Measurements from ENCODE around the gene TOLLIP. TPM values are rescaled to one million over a fixed set of nuclear protein-coding genes. Genes with fewer than 3 reads are reported as not detected.

The TOLLIP gene
- total and polyA plus RNA-seq, 2 of the 8 experiments (the other 6 are each of a cell fraction or from before 2014, with no cell fraction given): 23.7 to 34.7 TPM

DNA sequence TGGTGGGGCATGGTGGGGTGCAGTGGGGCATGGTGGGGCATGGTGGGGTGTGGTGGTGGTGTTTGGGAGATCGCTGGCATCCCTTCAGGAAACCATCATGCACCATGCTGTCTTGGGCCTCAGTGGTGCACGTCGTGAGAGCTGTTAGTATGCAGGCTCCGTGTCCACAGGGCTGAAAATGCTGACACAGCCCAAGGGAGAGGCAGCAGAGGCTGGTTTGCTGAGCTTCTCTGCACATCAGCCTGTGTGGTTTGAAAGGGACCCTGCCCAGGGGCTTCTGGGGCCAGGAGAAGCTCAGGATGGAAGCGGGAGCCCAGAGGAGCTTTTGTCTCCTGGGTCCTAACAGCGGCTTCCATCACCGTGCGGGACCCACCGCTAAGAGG, 56.3 kb downstream of the TOLLIP start:
- no peaks in the 10 kb centered on the region for H3K79me2 ChIP-seq (ENCODE audit: control insufficient read depth in 1 of 2, insufficient read depth in 2 of 2, low read length in 2 of 2)
- H3K27ac ChIP-seq (ENCODE audit: low read depth, low read length): no peak overlapping the region
- no peak overlapping the region for H3K18ac ChIP-seq (ENCODE audit: extremely low read depth, low read length)
- no peak overlapping the region for H3K14ac ChIP-seq (ENCODE audit: insufficient read length)
- 95% methylated on average over 8 of the region's 9 CpGs; no CpG with 5 or more reads in 1 of the 2 experiments for WGBS, 2 experiments (ENCODE audit: extremely low coverage in 1 of 2, insufficient coverage in 1 of 2, insufficient read length in 1 of 2, insufficient replicate concordance in 2 of 2, low coverage in 1 of 2, low lambda C conversion rate in 2 of 2, missing lambda C conversion rate in 1 of 2)
- H3K4me2 ChIP-seq (ENCODE audit: insufficient read depth in 1 of 2, low read depth in 2 of 2, low read length in 2 of 2): no peak overlapping the region
- H3K56ac ChIP-seq (replicated peaks; ENCODE audit: insufficient read length, low read depth, low read length): no peak overlapping the region
- no peaks in the 10 kb centered on the region for H3K23me2 ChIP-seq (ENCODE audit: low read depth, low read length)
- no peak overlapping the region for H4K5ac ChIP-seq (ENCODE audit: insufficient read length, low read depth, low read length)
- DNase-seq (ENCODE audit: low read depth in 1 of 2, low spot score in 2 of 2): no peak
- no peak overlapping the region for H2AFZ ChIP-seq (ENCODE audit: low read length)
- no peak overlapping the region for H2BK120ac ChIP-seq (replicated peaks; ENCODE audit: low read depth, low read length)
- H3K9me3 ChIP-seq (ENCODE audit: insufficient read depth in 2 of 2, low read depth in 1 of 2, low read length in 1 of 2): peaks cover 20 to 60% of the 10 kb centered on the region in 2 experiments
- no peak overlapping the region; a peak in 1 of 7 replicates for H3K9ac ChIP-seq (replicated peaks in 1 of 4; ENCODE audit: extremely low read depth in 1 of 4, low read depth in 3 of 4, low read length in 3 of 4)
- H2BK15ac ChIP-seq (ENCODE audit: low read length): no peak overlapping the region
- H3K23ac ChIP-seq (ENCODE audit: insufficient read length): no peak overlapping the region
- H3K4ac ChIP-seq (replicated peaks; ENCODE audit: insufficient read length, low read depth, low read length): no peak overlapping the region
- no peak overlapping the region for H2BK20ac ChIP-seq (ENCODE audit: low read length)
- H3K79me1 ChIP-seq (ENCODE audit: low read depth, low read length): no peaks in the 10 kb centered on the region
- H3K27me3 ChIP-seq (replicated peaks in 1 of 4; ENCODE audit: control insufficient read depth in 3 of 4, extremely low read depth in 1 of 4, insufficient read depth in 3 of 4, low read length in 3 of 4): no peaks in the 10 kb centered on the region
- ChIA-PET CTCF (ENCODE audit: partially characterized antibody) (no interaction called here), POLR2A (ENCODE audit: partially characterized antibody) (no interaction called here)
- H4K8ac ChIP-seq (ENCODE audit: extremely low read depth, insufficient read depth, low read length): no peak overlapping the region
- H3K36me3 ChIP-seq (ENCODE audit: control insufficient read depth in 2 of 4, insufficient read depth in 4 of 4, low read length in 3 of 4): no peaks in the 10 kb centered on the region
- no peak overlapping the region for H4K91ac ChIP-seq (replicated peaks; ENCODE audit: insufficient read length, low read length)
- H2BK12ac ChIP-seq (ENCODE audit: low read depth, low read length): no peak overlapping the region
- no peaks in the 10 kb centered on the region for H4K20me1 ChIP-seq (replicated peaks in 1 of 2; ENCODE audit: control insufficient read depth in 1 of 2, insufficient read depth in 2 of 2, low read length in 2 of 2)
- FAIRE-seq: no peak
- H2BK5ac ChIP-seq (ENCODE audit: low read depth, low read length): no peak overlapping the region
- no peak overlapping the region for H3K4me3 ChIP-seq (ENCODE audit: extremely low read depth in 1 of 4, insufficient read depth in 2 of 4, low read depth in 3 of 4, low read length in 4 of 4)
- H3K4me1 ChIP-seq (replicated peaks in 1 of 4; ENCODE audit: control insufficient read depth in 3 of 4, insufficient read depth in 4 of 4, low read length in 3 of 4): peaks cover 0 to 3% (median 0%) of the 10 kb centered on the region in 4 experiments; a peak in 2 of 7 replicates
- H2AK5ac ChIP-seq (ENCODE audit: low read depth, low read length): no peak overlapping the region
- no peak for TF ChIP-seq ZNF274 (IDR thresholded peaks at IDR 0.05; ENCODE audit: borderline replicate concordance, extremely low read depth, low read length)
- no peak for TF ChIP-seq SAP30 (IDR thresholded peaks at IDR 0.05; ENCODE audit: insufficient read depth, insufficient replicate concordance, low read length)
- no peak for TF ChIP-seq TEAD4 (IDR thresholded peaks at IDR 0.05; ENCODE audit: low read depth, low read length)
- TF ChIP-seq CBX8 (IDR thresholded peaks at IDR 0.05; ENCODE audit: borderline replicate concordance, low read depth, low read length): no peak
- no peak for TF ChIP-seq TCF12 (IDR thresholded peaks at IDR 0.05; ENCODE audit: low read depth, low read length)
- no peak for TF ChIP-seq SRF (IDR thresholded peaks at IDR 0.05; ENCODE audit: low read depth, low read length)
- no peak for TF ChIP-seq PHF8 (conservative IDR thresholded peaks at IDR 0.05; ENCODE audit: low read depth, low read length)
- no peak for TF ChIP-seq RBBP5 (IDR thresholded peaks at IDR 0.05; ENCODE audit: borderline replicate concordance, low read depth, low read length)
- no peak for TF ChIP-seq RFX5 (IDR thresholded peaks at IDR 0.05; ENCODE audit: borderline replicate concordance, low read depth, low read length)
- no peak for TF ChIP-seq POU5F1 (IDR thresholded peaks at IDR 0.05; ENCODE audit: low read depth, low read length)
- TF ChIP-seq, protein P1, sequence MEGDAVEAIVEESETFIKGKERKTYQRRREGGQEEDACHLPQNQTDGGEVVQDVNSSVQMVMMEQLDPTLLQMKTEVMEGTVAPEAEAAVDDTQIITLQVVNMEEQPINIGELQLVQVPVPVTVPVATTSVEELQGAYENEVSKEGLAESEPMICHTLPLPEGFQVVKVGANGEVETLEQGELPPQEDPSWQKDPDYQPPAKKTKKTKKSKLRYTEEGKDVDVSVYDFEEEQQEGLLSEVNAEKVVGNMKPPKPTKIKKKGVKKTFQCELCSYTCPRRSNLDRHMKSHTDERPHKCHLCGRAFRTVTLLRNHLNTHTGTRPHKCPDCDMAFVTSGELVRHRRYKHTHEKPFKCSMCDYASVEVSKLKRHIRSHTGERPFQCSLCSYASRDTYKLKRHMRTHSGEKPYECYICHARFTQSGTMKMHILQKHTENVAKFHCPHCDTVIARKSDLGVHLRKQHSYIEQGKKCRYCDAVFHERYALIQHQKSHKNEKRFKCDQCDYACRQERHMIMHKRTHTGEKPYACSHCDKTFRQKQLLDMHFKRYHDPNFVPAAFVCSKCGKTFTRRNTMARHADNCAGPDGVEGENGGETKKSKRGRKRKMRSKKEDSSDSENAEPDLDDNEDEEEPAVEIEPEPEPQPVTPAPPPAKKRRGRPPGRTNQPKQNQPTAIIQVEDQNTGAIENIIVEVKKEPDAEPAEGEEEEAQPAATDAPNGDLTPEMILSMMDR (IDR thresholded peaks at IDR 0.05; ENCODE audit: control extremely low read depth in 1 of 3, insufficient read depth in 1 of 3, low read depth in 1 of 3, low read length in 3 of 3): no peak
- TF ChIP-seq ASH2L (IDR thresholded peaks at IDR 0.05; ENCODE audit: low read length): no peak
